AG10803 (cell line): Measurements from ENCODE around the gene RPL37A.
"Not testable (repeated sequence)": the region's sequence is repeated elsewhere in the genome, so short reads cannot be mapped to it uniquely, and the experiment has no call there.

Source experiments
- DNase-seq: peaks from one replicate; pipeline ENCODE4 v3.0.0; 2010; ENCODE audit warnings: low read depth
- H3K4me3 ChIP-seq: 2 replicates; pipeline ENCODE4 v1.5.1; 2011; ENCODE audit warnings: mild to moderate bottlenecking, low read length, control low read depth
- TF ChIP-seq, protein P1 (sequence below): conservative IDR thresholded peaks from 2 replicates; pipeline ENCODE4 v1.5.1; 2011; ENCODE audit warnings: mild to moderate bottlenecking, low read length, control low read depth, inconsistent platforms

RPL37A gene

DNA sequence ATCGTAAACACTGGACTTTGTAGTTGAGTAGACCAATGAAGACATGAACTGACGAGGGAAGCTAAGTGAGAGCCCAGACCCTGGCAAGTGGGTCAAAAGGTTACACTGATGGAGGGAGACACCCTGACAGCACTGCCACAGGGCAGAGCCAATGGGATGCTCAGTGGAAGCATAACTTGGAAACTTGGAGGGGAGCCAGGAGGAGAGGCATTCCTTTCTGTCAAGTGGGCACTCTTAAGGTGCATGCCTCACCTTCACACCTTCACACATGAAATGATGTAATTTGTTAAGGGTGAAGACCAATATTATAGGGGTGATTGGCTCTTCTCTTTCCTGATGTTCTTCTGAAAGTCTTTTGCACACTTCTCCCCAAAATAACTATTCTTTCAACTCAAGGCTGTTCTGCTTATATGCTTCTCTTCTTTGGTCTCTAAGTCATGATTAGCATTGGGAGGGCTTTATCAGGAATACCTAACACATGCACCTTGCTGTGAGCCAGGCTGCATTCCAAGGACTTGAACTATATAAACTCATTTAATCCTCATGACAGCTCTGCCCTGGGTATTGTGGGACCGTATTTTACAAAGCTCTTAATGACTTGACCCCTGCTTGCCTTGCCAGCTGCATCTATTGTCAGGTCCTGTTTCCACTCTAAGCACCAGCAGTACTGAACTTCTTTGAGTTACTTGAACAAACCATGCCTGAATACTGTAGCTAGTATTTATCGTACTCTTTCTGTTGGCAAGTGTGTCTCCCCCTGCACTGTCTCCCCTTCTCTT, 19.0 kb downstream of the RPL37A start:
- TF ChIP-seq, protein P1, sequence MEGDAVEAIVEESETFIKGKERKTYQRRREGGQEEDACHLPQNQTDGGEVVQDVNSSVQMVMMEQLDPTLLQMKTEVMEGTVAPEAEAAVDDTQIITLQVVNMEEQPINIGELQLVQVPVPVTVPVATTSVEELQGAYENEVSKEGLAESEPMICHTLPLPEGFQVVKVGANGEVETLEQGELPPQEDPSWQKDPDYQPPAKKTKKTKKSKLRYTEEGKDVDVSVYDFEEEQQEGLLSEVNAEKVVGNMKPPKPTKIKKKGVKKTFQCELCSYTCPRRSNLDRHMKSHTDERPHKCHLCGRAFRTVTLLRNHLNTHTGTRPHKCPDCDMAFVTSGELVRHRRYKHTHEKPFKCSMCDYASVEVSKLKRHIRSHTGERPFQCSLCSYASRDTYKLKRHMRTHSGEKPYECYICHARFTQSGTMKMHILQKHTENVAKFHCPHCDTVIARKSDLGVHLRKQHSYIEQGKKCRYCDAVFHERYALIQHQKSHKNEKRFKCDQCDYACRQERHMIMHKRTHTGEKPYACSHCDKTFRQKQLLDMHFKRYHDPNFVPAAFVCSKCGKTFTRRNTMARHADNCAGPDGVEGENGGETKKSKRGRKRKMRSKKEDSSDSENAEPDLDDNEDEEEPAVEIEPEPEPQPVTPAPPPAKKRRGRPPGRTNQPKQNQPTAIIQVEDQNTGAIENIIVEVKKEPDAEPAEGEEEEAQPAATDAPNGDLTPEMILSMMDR: no peak
- no peak overlapping the region for H3K4me3 ChIP-seq
- no peak for DNase-seq

DNA sequence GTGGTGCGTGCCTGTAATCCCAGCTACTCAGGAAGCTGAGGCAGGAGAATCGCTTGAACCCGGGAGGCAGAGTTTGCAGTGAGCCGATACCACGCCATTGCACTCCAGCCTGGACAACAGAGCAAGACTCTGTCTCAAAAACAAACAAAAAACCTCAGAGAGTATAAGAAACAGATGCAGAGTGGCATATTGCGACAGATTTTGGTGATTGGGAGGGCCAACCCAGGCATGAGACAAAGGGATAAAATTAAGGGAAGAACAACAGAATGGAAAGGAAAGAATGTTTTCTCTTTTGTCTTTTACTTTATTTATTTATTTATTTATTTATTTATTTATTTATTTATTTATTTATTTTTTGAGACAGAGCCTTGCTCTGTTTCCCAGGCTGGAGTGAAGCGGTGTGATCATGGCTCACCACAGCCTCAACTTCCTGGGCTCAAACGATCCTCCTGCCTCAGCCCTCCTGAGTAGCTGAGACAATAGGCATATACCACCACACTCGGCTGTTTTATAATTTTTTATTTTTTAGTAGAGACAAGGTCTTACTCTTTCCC, 20.0 kb downstream of the RPL37A start:
- not testable (repeated sequence) for H3K4me3 ChIP-seq
- DNase-seq: peak; percentile 56

DNA sequence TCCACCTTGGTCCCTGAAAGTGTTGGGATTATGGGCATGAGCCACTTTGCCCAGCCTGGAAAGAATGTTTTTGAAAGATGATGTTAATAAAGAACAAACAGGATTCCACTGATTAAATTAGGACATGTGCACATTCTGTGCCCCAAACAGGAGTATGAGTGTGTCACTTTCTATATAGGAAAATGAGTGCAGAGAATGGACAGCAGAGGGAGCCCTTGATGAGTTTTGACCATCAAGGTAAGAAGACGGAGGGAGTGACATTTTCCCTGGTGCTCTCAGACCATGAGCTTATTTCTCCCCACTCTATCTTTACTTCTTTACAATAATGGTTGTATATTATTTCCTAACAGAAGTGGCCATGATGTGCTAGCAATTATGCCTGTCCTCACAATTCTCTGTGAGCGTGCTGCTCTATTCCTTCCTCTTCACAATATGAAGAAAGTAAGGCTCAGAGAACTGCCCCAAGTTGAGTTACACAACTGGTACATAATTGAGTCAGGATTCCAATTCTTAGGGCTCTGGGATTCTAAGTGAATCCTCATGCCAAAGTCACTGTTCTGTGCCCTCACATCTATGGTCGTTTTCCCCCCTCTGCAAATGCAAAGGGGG, 20.6 kb downstream of the RPL37A start:
- peak; percentile 81 for DNase-seq

DNA sequence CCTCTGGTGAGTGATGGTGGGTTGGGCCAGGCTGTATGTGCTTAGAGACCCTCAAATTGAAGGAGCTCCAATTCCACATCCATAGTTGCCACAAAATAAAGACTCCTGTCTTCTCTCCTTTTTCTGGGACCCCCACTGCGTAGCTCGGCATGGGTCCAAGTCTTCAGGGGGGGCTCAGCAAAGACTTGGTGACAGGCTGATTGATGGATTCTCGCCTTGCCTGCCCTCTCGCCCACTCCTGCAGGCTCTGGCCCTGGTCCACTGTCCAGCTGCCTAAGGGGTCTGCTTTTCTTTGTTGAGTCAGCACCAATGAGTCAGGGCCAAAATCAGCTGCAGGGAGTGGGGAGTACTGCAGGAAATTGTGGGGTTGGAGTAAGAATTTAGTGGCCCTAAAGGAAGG, 21.5 kb downstream of the RPL37A start:
- H3K4me3 ChIP-seq: no peak overlapping the region
- DNase-seq: no peak

More for the DNA sequence above, 20.6 kb downstream of the RPL37A start:
- TF ChIP-seq, protein P1: peak; percentile 89
- no peak overlapping the region for H3K4me3 ChIP-seq

DNA sequence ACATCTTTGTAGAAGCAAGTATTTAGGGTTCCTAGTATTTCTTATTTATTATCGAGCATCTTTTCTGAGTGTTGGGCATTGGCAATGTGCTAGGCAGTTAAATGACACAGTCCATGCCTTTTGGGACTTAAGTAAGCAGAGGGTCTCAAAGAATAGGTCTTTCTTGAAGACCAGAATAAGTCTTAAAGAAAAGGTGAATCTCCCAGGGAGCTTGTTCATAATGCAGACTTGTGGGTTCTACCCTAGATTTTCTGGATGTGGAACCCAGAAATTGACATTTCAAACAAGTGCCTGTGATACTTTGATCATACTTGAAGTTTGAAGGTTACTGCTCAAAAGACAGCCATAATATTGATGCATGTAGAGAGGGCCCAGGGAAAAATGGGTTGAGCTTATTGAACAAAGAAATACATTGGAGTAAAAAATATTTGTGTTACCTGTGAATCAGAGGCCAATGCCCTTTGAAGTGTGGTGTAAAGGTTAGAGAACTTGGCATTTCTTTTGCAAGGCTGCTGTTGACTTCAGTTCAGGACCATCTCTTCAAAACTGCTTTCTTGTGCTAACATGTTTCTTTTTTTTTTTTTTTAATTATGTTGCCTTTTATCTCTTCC, 24.4 kb downstream of the RPL37A start:
- TF ChIP-seq, protein P1: no peak
- no peak overlapping the region for H3K4me3 ChIP-seq
- no peak for DNase-seq

More for the DNA sequence above, 21.5 kb downstream of the RPL37A start:
- TF ChIP-seq, protein P1: no peak

DNA sequence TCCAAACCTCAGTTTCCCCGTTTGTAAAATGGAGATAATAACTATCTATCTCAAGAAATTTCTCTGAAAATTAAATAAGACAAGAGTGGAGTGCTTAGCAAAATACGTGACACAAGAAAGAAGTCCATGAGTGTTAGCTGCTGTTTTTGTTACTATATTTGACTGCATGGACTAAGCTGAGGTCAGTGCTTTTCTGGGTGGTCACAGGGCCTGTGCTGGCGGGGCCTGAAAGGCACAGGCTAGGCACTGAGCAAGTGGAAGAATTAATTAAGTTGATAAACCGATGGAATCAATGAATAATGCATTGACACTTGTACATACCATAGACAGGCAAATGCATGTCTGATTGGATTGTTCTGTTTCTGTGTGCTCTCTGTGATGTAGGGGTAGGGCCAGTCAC, 27.3 kb downstream of the RPL37A start:
- DNase-seq: no peak
- H3K4me3 ChIP-seq: no peak overlapping the region
- TF ChIP-seq, protein P1: no peak

DNA sequence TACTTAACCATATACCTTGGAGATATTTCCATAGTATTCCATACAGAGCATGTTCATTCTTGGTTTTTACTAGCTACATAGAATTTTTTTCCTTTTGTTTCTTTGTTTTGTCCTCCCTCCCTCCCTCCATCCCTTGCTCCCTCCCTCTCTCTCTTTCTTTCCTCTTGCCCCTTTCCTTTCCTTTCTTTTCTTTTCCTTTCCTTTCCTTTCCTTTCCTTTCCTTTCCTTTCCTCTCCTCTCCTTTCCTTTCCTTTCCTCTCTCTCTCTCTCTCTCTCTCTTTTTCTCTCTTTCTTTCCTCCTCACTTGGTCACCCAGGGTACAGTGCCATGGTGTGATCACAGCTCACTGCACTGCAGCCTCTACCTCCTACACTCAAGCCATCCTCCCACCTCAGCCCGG, 28.3 kb downstream of the RPL37A start:
- no peak overlapping the region for H3K4me3 ChIP-seq
- TF ChIP-seq, protein P1: no peak
- DNase-seq: no peak
